GM12878 (cell line): ENCODE measurements around the gene USP37. TPM values are rescaled to one million over a fixed set of nuclear protein-coding genes. Genes with fewer than 3 reads are reported as not detected.

ENCODE experiments used
- ATAC-seq: fragments of 200-7000 bp; cut with Tn5 transposase; 3 replicates; pipeline ENCODE4 v1.9.1; 2020; ENCODE audit warnings: mild to moderate bottlenecking, moderate library complexity
- BruUV-seq: library from RNA; stranded (reverse); fragments of 400-500 nt; replicated peaks from 2 replicates; lab custom pipeline; 2021; lab: Mats Ljungman, UMichigan
- CTCF ChIA-PET: fragments of 300-600 bp; sonication (Branson Sonifier 250); formaldehyde crosslinking; extraction: SDS; loops from one replicate; lab custom pipeline; 2021; ENCODE audit warnings: inconsistent platforms; lab: Yijun Ruan, JAX
- POLR2A ChIA-PET: fragments of 350-600 bp; formaldehyde crosslinking; extraction: SDS; loops from one replicate; lab custom pipeline; 2021; ENCODE audit warnings: inconsistent platforms; lab: Charles Lee
- RAD21 ChIA-PET: fragments of 300-600 bp; sonication (Branson Sonifier 250); formaldehyde crosslinking; loops from one replicate; lab custom pipeline; 2023; ENCODE audit warnings: antibody characterized with exemption; ENCODE audit not compliant: unreplicated experiment; lab: Charles Lee
- SMC1A ChIA-PET: fragments of 300-600 bp; sonication (Branson Sonifier 250); formaldehyde crosslinking; loops from one replicate; lab custom pipeline; 2023; ENCODE audit not compliant: unreplicated experiment, uncharacterized antibody; lab: Charles Lee
- DNase-seq: peaks from one replicate; pipeline ENCODE4 v3.0.0-alpha.2; 2011; ENCODE audit warnings: low read depth, low spot score
- FAIRE-seq: peaks from 3 replicates; lab custom pipeline; 2011; peaks lifted over from hg19 to GRCh38; lab: Jason Lieb, UNC
- H2AFZ ChIP-seq: 2 replicates; pipeline ENCODE4 v1.6.0; 2011; ENCODE audit warnings: low read depth, low read length, control low read depth; ENCODE audit not compliant: control insufficient read depth
- H3K27ac ChIP-seq: 2 replicates; pipeline ENCODE4 v1.5.1; 2011; ENCODE audit warnings: control low read depth; ENCODE audit not compliant: control insufficient read depth, insufficient read depth
- H3K27me3 ChIP-seq, 2 experiments: replicated peaks in 1 of 2; 2 replicates each; pipeline versions ENCODE4 v1.6.0 to v1.6.1; 2011; ENCODE audit warnings: low read length in 1 of 2; ENCODE audit not compliant: control insufficient read depth in 2 of 2, insufficient read depth in 2 of 2
- H3K36me3 ChIP-seq, 2 experiments: 2 replicates each; pipeline ENCODE4 v1.5.1; 2011; ENCODE audit warnings: low read length in 1 of 2; ENCODE audit not compliant: control insufficient read depth in 2 of 2, insufficient read depth in 2 of 2
- H3K4me1 ChIP-seq: 2 replicates; pipeline ENCODE4 v1.6.1; 2011; ENCODE audit warnings: mild to moderate bottlenecking, low read length, moderate library complexity, mixed read lengths; ENCODE audit not compliant: control insufficient read depth, insufficient read depth
- H3K4me2 ChIP-seq: 2 replicates; pipeline ENCODE4 v1.6.0; 2011; ENCODE audit warnings: control low read depth; ENCODE audit not compliant: control insufficient read depth, insufficient read depth
- H3K4me3 ChIP-seq: fragments of 200-600 bp; sonication (generic); 2 replicates; pipeline ENCODE4 v1.5.1; 2016
- H3K79me2 ChIP-seq: 2 replicates; pipeline ENCODE4 v1.6.0; 2011; ENCODE audit warnings: low read length; ENCODE audit not compliant: control insufficient read depth, insufficient read depth
- H3K9ac ChIP-seq: 2 replicates; pipeline ENCODE4 v1.8.0; 2011; ENCODE audit warnings: low read length, control low read depth, mixed read lengths; ENCODE audit not compliant: control insufficient read depth, insufficient read depth
- H3K9me3 ChIP-seq: replicated peaks from 3 replicates; pipeline ENCODE4 v1.5.1; 2011; ENCODE audit warnings: mild to moderate bottlenecking, low read length; ENCODE audit not compliant: control insufficient read depth, insufficient read depth
- H4K20me1 ChIP-seq: 2 replicates; pipeline ENCODE4 v1.6.0; 2011; ENCODE audit not compliant: control insufficient read depth, insufficient read depth
- BCL11A ChIP-seq: IDR thresholded peaks from 2 replicates; pipeline ENCODE4 v1.6.1; 2011; ENCODE audit warnings: low read depth, low read length
- CBX3 ChIP-seq: fragments of 200-600 bp; sonication (generic); IDR thresholded peaks from 2 replicates; pipeline ENCODE4 v1.6.1; 2016; ENCODE audit warnings: low read depth, borderline replicate concordance
- CEBPB ChIP-seq, 2 experiments: fragments of 150-350 bp in 1 of 2; IDR thresholded peaks; 2 replicates each; pipeline ENCODE4 v1.6.1; 2012 to 2014; ENCODE audit warnings: low read depth in 2 of 2, low read length in 2 of 2, borderline replicate concordance in 1 of 2, inconsistent platforms in 1 of 2
- JUNB ChIP-seq: IDR thresholded peaks from 2 replicates; pipeline ENCODE4 v1.6.1; 2016; ENCODE audit warnings: antibody characterized with exemption, mild to moderate bottlenecking
- NFYB ChIP-seq: IDR thresholded peaks from 2 replicates; pipeline ENCODE4 v1.6.1; 2011; ENCODE audit warnings: low read depth, mild to moderate bottlenecking, low read length, improper control_type of control experiment, moderate library complexity; ENCODE audit not compliant: insufficient read depth
- POLR2A ChIP-seq: IDR thresholded peaks from 2 replicates; pipeline ENCODE4 v1.6.1; 2011; ENCODE audit warnings: low read depth, mild to moderate bottlenecking, low read length
- POLR2AphosphoS2 ChIP-seq: IDR thresholded peaks from 2 replicates; pipeline ENCODE4 v1.6.1; 2011; ENCODE audit warnings: low read depth, mild to moderate bottlenecking, low read length, improper control_type of control experiment, moderate library complexity
- POU2F2 ChIP-seq: IDR thresholded peaks from 3 replicates; pipeline ENCODE4 v1.6.1; 2011; ENCODE audit warnings: low read depth, mild to moderate bottlenecking, low read length, borderline replicate concordance
- RB1 ChIP-seq: fragments of 450-650 bp; formaldehyde crosslinking; IDR thresholded peaks from 2 replicates; pipeline ENCODE4 v1.6.1; 2017; ENCODE audit warnings: mild to moderate bottlenecking, borderline replicate concordance
- SMARCA5 ChIP-seq: fragments of 450-650 bp; IDR thresholded peaks from 2 replicates; pipeline ENCODE4 v1.6.1; 2017; ENCODE audit warnings: mild to moderate bottlenecking
- SREBF1 ChIP-seq: IDR thresholded peaks from 2 replicates; pipeline ENCODE4 v1.6.1; 2012; ENCODE audit warnings: mild to moderate bottlenecking, low read length
- TAF1 ChIP-seq: IDR thresholded peaks from 2 replicates; pipeline ENCODE4 v1.6.1; 2011; ENCODE audit warnings: mild to moderate bottlenecking, low read depth, low read length, borderline replicate concordance
- ZNF217 ChIP-seq: fragments of 450-650 bp; IDR thresholded peaks from 2 replicates; pipeline ENCODE4 v1.6.1; 2017; ENCODE audit warnings: antibody characterized with exemption, mild to moderate bottlenecking
- WGBS: methylation state at CpG from one replicate; pipeline ENCODE4 v1.1.6; 2016; ENCODE audit warnings: low lambda C conversion rate; ENCODE audit not compliant: insufficient replicate concordance, insufficient coverage; ENCODE audit errors: missing lambda C conversion rate; 5-methylcytosine and 5-hydroxymethylcytosine counted together
- in situ Hi-C: fragments of 300-500 bp; cut with MboI; formaldehyde crosslinking; loops from 9 replicates; pipeline ENCODE4 v1.14.3; 2018; ENCODE audit warnings: mixed read lengths
- intact Hi-C: fragments of 100-400 bp; cut with micrococcal nuclease; formaldehyde crosslinking; loops from one replicate; pipeline ENCODE4 v1.14.2; 2022; ENCODE audit not compliant: unreplicated experiment
- polyA plus RNA-seq, 11 experiments: library from polyadenylated mRNA; depleted of rRNA in 4 of 11; unstranded in 6 of 11; stranded (reverse) in 5 of 11; fragments of >200 nt; fragmentation: Nextera tagmentation in 4 of 11; fragmentation: Illumina TruSeq in 1 of 11; extraction: Ambion mirVana in 4 of 11; extraction: Trizol in 1 of 11; gene quantifications; 1 replicate in 1 of 11; 2 replicates in 10 of 11; pipeline versions ENCODE4 v1.2.1 to v1.2.3, GENCODE V29; 2011 to 2016; ENCODE audit warnings: inconsistent platforms in 2 of 11, missing spikeins in 2 of 11, low read depth in 1 of 11
- total RNA-seq, 4 experiments: library from RNA; depleted of rRNA in 3 of 4; stranded (reverse); fragments of >200 nt in 3 of 4; fragmentation: Illumina TruSeq in 1 of 4; extraction: Trizol in 1 of 4; gene quantifications; 2 replicates each; pipeline versions ENCODE4 v1.2.1 to v1.2.3, GENCODE V29; 2013 to 2021
- TF ChIP-seq, protein P1 (sequence below): fragments of 450-650 bp; IDR thresholded peaks from 2 replicates; pipeline ENCODE4 v1.6.1; 2016; ENCODE audit warnings: mild to moderate bottlenecking, moderate library complexity, borderline replicate concordance
- TF ChIP-seq, protein P2 (sequence below): fragments of 450-650 bp; conservative IDR thresholded peaks from 2 replicates; pipeline ENCODE4 v1.6.1; 2017; ENCODE audit warnings: mild to moderate bottlenecking, moderate library complexity
- TF ChIP-seq, protein P3 (sequence below): fragments of 450-650 bp; IDR thresholded peaks from 2 replicates; pipeline ENCODE4 v1.6.1; 2017; ENCODE audit warnings: antibody characterized with exemption, mild to moderate bottlenecking, moderate library complexity

Gene USP37
- total and polyA plus RNA-seq, 10 of the 15 experiments (the other 5 are each of a cell fraction or from before 2014, with no cell fraction given), result 2.8 to 16.0 (median 10.4) TPM

DNA sequence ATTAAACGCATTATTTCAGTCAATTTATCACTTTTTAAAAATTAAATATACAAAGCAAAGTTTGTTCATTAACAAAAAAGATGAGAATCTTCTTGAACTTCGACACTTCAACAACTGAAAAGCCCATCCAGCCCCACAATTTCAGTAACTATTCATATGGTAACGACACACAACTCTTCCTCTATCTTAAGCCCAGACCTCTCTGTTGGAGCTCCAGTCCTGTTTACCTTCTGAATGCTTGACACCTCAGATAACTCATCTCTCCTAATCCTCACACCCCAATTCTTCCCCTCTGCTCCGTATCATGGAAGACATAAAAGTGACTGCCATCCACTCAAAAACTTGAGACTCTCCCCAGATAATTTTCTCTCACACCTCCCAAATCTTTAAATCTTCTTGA, 12.6 kb downstream of the USP37 start:
- DNase-seq (no peak), ATAC-seq (no peak), FAIRE-seq (no peak)
- no peak overlapping the region for H3K27ac ChIP-seq
- BruUV-seq, result no TSS peak
- no peak overlapping the region for H3K4me2 ChIP-seq
- CTCF ChIA-PET, result no interaction called here
- RAD21 ChIA-PET, result no interaction called here
- POLR2A ChIA-PET, result interaction anchor here (0.5 kb wide), 1 partner anchor 648 kb away, joined by 7 read pairs; no protein-coding TSS in a partner anchor
- H3K4me1 ChIP-seq, result no peaks in the 10 kb centered on the region
- intact Hi-C loops, result no loop called here
- in situ Hi-C loops, result no loop called here
- H3K9me3 ChIP-seq, result no peaks in the 10 kb centered on the region; the same call in 2 of the 3 replicates
- H3K9ac ChIP-seq, result no peak overlapping the region
- 84% methylated on average over 4 of the region's 4 CpGs for WGBS
- H2AFZ ChIP-seq, result no peak overlapping the region
- H3K4me3 ChIP-seq, result no peak overlapping the region
- H4K20me1 ChIP-seq, result no peaks in the 10 kb centered on the region
- SMC1A ChIA-PET, result interaction anchor here (1.5 kb wide), 1 partner anchor 9 kb away, joined by 3 read pairs; no protein-coding TSS in a partner anchor
- no peaks in the 10 kb centered on the region for H3K79me2 ChIP-seq
- no peak for TF ChIP-seq ZNF217
- TF ChIP-seq POLR2A, result no peak
- TF ChIP-seq CBX3, result no peak
- no peak for TF ChIP-seq POLR2AphosphoS2
- TF ChIP-seq TAF1, result no peak
- TF ChIP-seq BCL11A, result no peak
- TF ChIP-seq CEBPB (IDR thresholded peaks at IDR 0.05; ENCODE audit: borderline replicate concordance in 1 of 2, low read depth in 2 of 2, low read length in 2 of 2), result no peak
- TF ChIP-seq POU2F2, result no peak
- TF ChIP-seq SREBF1, result no peak
- TF ChIP-seq, protein P1, sequence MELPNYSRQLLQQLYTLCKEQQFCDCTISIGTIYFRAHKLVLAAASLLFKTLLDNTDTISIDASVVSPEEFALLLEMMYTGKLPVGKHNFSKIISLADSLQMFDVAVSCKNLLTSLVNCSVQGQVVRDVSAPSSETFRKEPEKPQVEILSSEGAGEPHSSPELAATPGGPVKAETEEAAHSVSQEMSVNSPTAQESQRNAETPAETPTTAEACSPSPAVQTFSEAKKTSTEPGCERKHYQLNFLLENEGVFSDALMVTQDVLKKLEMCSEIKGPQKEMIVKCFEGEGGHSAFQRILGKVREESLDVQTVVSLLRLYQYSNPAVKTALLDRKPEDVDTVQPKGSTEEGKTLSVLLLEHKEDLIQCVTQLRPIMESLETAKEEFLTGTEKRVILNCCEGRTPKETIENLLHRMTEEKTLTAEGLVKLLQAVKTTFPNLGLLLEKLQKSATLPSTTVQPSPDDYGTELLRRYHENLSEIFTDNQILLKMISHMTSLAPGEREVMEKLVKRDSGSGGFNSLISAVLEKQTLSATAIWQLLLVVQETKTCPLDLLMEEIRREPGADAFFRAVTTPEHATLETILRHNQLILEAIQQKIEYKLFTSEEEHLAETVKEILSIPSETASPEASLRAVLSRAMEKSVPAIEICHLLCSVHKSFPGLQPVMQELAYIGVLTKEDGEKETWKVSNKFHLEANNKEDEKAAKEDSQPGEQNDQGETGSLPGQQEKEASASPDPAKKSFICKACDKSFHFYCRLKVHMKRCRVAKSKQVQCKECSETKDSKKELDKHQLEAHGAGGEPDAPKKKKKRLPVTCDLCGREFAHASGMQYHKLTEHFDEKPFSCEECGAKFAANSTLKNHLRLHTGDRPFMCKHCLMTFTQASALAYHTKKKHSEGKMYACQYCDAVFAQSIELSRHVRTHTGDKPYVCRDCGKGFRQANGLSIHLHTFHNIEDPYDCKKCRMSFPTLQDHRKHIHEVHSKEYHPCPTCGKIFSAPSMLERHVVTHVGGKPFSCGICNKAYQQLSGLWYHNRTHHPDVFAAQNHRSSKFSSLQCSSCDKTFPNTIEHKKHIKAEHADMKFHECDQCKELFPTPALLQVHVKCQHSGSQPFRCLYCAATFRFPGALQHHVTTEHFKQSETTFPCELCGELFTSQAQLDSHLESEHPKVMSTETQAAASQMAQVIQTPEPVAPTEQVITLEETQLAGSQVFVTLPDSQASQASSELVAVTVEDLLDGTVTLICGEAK, result no peak
- no peak for TF ChIP-seq NFYB
- TF ChIP-seq, protein P2, sequence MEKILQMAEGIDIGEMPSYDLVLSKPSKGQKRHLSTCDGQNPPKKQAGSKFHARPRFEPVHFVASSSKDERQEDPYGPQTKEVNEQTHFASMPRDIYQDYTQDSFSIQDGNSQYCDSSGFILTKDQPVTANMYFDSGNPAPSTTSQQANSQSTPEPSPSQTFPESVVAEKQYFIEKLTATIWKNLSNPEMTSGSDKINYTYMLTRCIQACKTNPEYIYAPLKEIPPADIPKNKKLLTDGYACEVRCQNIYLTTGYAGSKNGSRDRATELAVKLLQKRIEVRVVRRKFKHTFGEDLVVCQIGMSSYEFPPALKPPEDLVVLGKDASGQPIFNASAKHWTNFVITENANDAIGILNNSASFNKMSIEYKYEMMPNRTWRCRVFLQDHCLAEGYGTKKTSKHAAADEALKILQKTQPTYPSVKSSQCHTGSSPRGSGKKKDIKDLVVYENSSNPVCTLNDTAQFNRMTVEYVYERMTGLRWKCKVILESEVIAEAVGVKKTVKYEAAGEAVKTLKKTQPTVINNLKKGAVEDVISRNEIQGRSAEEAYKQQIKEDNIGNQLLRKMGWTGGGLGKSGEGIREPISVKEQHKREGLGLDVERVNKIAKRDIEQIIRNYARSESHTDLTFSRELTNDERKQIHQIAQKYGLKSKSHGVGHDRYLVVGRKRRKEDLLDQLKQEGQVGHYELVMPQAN, result no peak
- TF ChIP-seq, protein P3, sequence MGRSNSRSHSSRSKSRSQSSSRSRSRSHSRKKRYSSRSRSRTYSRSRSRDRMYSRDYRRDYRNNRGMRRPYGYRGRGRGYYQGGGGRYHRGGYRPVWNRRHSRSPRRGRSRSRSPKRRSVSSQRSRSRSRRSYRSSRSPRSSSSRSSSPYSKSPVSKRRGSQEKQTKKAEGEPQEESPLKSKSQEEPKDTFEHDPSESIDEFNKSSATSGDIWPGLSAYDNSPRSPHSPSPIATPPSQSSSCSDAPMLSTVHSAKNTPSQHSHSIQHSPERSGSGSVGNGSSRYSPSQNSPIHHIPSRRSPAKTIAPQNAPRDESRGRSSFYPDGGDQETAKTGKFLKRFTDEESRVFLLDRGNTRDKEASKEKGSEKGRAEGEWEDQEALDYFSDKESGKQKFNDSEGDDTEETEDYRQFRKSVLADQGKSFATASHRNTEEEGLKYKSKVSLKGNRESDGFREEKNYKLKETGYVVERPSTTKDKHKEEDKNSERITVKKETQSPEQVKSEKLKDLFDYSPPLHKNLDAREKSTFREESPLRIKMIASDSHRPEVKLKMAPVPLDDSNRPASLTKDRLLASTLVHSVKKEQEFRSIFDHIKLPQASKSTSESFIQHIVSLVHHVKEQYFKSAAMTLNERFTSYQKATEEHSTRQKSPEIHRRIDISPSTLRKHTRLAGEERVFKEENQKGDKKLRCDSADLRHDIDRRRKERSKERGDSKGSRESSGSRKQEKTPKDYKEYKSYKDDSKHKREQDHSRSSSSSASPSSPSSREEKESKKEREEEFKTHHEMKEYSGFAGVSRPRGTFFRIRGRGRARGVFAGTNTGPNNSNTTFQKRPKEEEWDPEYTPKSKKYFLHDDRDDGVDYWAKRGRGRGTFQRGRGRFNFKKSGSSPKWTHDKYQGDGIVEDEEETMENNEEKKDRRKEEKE, result no peak
- TF ChIP-seq RB1, result no peak
- TF ChIP-seq SMARCA5, result no peak
- TF ChIP-seq JUNB, result no peak
- H3K27me3 ChIP-seq, result no peaks in the 10 kb centered on the region
- peaks cover 3 to 20% of the 10 kb centered on the region in 2 experiments for H3K36me3 ChIP-seq
